T-helper 2 cell treated with Interferon-gamma antibody and Interleukin-4, amounts not matched to agents 100 ng/mL and 5 ng/mL, for 36 hours (primary cell): ENCODE measurements around the gene CDC37. TPM values are rescaled to one million over a fixed set of nuclear protein-coding genes. Genes with fewer than 3 reads are reported as not detected.
"Not testable (repeated sequence)": the region's sequence is repeated elsewhere in the genome, so short reads cannot be mapped to it uniquely, and the experiment has no call there.

Experiments
- intact Hi-C: fragments of 100-400 bp; cut with micrococcal nuclease; formaldehyde crosslinking; loops from one replicate; pipeline ENCODE4 v1.15.1; 2023
- total RNA-seq: library from RNA; stranded (reverse); gene quantifications from 2 replicates; pipeline ENCODE4 v1.2.3, GENCODE V29; 2022

Gene CDC37
- total RNA-seq, 1 donor from 2014 or later, result 201 TPM

- intact Hi-C loops, result loop anchor here (5.0 to 10.0 kb wide), 2 partner anchors 82 to 674 kb away; partner anchors contain the start of gene KEAP1
These were observed 17.3 kb upstream of the CDC37 start, which contains the start of gene PDE4A for GRCh38 chr19:10420444-10421239. Gene PDE4A (plus strand): TSS chr19:10420538. CDS start chr19:10420765, 227 bp downstream.

DNA sequence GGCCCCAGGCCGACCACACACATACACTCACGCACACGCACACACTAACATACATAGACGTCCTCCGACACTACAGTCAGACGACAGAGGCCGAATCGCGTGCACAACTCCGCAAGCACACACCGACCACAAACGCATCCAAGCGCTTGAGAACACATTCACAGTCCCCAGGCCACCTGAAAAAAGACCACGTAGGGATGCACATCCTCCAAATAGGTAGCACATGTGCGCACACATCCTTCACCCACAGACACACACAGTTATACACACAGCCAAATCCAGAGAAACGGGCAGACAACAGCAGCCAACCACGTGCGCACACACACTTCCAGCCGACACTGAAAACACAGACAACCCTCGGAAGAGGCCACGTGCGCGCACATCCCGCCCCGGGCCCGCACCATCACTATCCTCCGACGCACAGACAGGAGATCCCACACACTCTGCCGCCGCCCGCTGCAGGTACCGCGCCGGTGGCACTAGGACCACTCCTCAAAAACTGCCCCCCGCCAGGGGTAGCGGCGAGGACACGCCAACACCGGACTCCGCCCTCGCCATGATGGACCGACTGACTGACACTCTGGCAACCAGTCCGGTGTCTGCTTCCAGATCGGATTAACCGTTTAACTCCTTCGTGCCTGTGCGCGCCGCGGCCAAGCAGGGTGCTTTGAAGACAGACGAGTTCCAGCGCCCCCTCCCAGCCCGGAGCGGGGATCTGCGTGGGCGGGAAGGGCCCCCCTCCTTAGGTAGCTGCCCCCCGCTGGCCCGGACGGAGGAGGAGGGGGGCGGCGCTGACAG, 16.5 kb upstream of the CDC37 start:
- intact Hi-C loops, result loop anchor here (1.0 to 10.0 kb wide), 7 partner anchors 8 to 675 kb away; partner anchors contain the start of genes CDC37, CDKN2D, KEAP1 and KRI1

DNA sequence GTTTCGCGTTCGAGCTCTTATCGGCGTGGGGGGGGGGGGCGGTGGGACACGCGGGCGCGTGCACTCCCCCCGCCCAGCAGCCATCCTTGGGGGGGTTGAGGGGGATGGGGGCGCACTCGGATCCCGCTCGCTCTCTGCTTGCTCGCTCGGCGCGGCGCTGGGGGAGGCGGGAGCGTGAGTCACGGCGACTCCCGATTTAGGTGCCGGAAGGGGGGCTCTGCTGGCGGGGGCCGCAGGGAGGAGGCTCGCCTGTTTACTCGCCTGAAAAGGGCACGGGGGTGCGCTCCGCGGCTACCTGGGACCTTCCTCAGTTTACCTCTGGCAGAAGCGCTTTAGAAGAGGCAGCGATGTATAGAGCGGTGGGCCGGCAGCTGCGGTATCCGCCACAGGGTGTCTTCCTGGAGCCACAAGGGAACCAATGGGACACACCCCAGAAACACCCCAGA, 15.9 kb upstream of the CDC37 start:
- intact Hi-C loops, result loop anchor here (1.0 to 5.0 kb wide), 5 partner anchors 9 to 312 kb away; partner anchors contain the start of genes CDC37, CDKN2D, KRI1 and PPAN

DNA sequence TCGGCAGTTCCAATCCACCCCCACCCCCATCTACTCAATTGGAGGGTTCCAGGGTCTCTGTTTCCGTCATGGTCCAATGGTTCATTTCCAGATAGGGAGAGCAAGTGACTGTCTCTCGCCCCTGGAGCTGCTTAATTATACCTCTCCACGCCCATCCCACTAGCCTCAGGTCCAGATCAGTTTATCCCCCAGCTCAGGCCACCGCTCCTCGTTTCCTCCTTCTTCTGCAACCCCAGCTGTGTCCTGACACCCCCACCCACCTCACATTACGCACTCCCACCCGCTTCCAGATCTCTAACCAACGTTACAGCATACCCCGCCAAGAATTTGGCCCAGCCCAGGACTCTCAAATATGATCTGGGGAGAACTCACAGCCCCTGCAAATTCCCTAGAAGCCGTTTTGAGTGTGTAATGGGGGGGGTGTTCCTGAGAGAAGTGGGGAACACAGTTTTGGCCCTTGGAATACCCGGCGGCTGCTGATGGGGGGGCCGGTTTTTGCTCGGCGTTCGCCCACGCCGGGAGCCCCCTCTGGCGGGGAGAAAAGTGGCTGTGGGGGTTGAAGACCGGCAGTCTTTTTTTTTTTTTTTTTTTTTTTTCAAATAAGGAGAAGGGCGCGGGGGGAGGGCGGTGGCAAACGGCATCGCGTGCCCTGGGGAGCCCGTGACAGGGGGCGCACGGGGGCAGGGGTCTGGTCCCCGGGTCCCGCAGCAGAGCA, 15.3 kb upstream of the CDC37 start:
- intact Hi-C loops, result loop anchor here (1.0 to 5.0 kb wide), 5 partner anchors 10 to 311 kb away; partner anchors contain the start of genes CDC37, CDKN2D, KRI1 and PPAN

- intact Hi-C loops, result loop anchor here (5.0 kb wide), 2 partner anchors 149 to 311 kb away; partner anchors contain the start of genes CDKN2D, KRI1 and PPAN
These were observed 14.8 kb upstream of the CDC37 start for GRCh38 chr19:10418235-10418484.

DNA sequence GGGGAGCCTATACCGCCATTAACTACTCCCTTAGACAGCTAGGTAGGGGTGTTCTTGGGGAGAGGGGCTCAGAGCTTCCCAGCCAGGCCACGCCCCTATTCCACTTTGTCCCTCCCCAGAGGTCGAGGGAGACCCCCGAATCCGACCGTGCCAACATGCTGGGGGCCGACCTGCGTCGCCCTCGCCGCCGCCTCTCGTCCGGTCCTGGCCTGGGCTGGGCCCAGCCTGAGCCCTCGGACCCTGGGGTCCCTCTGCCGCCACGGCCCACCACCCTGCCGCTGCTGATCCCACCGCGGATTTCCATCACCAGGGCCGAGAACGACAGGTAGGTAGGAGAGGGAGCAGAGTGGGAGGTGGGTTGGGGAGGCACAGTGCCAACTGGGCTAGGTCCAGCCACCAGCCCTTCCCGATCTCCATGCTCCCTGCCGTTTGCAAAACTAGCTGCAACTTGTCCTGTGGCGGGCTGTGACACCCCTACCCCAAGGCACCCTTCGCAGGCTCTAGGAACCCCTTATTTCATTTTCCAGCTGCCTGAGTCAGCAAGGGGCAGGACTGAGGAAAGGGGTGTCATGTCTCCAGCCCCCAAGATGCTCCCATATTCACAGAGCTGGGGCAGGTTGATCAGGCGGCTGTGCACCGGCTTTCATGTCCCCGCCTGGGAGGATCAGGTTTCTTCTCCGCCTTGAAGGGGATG, 14.3 kb upstream of the CDC37 start:
- intact Hi-C loops, result loop anchor here (5.0 kb wide), 2 partner anchors 150 to 310 kb away; partner anchors contain the start of genes CDKN2D, KRI1 and PPAN

DNA sequence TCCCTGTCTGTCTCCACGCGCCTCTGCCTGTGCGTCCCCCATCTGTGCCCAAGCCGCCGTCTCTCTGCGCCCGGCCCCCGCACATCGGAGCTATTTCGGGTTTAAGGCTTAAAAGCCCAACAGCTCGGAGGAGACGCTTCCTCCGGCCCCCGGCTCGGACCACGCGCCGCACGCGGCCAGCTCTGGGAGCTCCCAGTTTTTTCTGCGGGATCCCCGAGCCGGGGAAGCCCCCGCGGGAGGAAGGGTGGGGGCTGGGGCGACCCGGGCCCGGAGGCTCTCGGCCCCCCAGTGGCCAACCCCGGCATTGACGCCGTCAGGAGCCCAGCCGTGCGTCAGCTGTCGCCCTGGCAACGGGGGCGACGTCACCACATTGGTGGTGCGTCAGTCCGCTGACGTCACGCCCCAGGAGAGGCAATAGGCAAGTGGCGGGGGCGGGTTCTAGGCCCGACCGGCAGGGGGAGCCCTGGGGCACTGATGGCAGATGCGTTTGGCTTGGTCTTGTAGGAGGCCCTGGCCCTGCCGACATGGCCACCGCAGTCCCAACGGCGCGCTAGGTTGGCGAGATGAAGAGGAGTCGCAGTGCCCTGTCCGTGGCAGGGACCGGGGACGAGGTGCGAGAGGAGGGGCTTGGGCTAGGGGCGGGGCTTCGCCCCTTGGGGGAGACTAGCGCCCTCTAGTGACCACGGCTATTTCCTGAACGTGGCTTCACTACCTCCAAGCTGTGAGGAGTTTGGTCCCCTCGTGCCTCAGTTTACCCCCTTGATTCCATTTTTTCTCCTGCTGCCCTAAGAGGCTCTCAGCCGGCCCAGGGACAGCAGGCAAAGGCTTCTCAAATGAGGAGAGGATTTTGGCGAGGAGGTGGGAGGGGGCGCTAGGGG, 13.3 kb upstream of the CDC37 start:
- intact Hi-C loops, result loop anchor here (1.0 to 5.0 kb wide), 3 partner anchors 8 to 309 kb away; partner anchors contain the start of genes CDKN2D, KRI1 and PPAN

DNA sequence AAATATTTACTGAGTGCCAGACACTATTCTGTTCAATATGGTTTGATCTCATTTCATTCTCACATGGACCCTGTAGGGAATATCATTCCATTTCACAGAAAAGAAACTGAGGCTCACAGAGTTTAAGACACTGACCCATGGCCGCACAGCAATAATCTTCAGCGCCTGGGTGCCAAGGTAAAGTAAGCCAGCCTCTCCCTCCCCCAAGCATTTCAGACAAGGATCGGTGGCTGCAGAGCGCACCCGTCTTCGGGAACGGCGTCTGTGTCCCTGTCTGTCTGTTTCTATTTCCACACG, 12.7 kb upstream of the CDC37 start:
- intact Hi-C loops, result loop anchor here (1.0 to 5.0 kb wide), 3 partner anchors 8 to 309 kb away; partner anchors contain the start of genes CDKN2D, KRI1 and PPAN

DNA sequence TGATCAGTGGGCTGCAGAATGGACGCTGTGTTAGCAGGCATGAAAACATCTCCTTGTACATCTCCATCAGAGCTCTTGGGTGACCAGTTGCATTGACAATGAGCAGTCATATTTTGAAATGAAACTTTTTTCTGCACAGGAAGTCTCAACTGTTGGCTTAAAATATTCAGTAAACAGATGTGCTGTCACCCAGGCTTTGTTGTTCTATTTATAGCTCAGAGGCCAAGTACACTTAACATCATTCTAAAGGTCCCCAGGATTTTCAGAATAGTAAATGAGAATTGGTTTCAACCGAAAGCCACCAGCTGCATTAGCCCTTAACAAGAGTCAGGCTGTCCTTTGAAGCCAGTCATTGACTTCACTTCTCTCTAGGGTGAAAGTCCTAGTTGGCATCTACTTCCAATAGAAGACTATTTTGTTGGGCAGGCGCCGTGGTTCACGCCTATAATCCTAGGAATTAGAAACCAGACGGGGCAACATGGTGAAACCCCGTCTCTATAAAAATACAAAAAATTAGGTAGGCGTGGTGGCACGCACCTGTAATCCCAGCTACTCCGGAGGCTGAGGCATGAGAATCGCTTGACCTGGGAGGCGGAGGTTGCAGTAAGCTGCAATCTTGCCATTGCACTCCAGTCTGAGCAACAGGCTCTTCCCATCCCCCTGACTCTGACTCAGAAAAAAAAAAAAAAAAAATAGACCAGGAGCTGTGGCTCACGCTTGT, 9.1 kb upstream of the CDC37 start:
- intact Hi-C loops, result no loop called here

- intact Hi-C loops, result not testable (repeated sequence)
These were observed 7.9 kb upstream of the CDC37 start for GRCh38 chr19:10411224-10411623.

GRCh38 chr19:10408511-10409283, 5.4 kb upstream of the CDC37 start:
- intact Hi-C loops, result loop anchor here (1.0 kb wide), 1 partner anchor 8 kb away; no protein-coding TSS in a partner anchor

DNA sequence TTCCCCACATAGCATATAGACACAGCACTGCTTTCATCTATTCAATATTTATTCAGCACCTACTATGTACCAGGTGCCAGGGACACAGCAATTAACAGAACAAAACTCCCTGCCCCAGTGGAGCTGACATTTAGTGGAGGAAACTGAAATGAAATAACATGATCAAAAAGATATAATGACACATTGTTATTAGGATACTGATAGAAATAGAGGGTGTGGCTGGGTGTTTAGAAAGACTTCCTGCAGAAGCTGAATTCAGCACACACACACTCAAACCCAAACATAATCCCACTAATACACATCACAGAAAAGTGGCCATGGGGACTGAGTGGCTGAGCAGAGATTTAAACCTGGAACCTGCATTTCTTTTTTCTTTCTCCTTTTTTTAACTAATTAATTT, 3.8 kb upstream of the CDC37 start:
- intact Hi-C loops, result no loop called here

DNA sequence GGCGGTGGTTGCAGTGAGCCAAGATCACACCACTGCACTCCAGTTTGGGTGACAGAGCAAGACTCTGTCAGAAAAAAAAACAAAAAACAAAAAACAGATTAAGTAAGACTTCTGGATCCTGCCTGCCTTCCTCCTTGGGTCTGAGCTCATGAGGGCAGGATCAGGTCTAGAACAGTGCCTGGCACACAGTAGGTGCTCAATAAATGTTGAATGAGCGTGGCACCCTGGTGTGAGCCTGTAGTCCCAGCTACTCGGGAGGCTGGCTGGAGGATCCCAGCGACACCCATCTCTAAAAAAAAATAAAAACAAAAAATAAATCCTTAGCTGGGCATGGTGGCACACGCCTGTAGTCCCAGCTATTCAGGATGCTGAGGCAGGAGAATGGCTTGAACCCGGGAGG, 2.8 kb upstream of the CDC37 start:
- intact Hi-C loops, result no loop called here

GRCh38 chr19:10404888-10405820, 1.8 kb upstream of the CDC37 start:
- intact Hi-C loops, result loop anchor here (1.0 to 5.0 kb wide), 4 partner anchors 31 to 247 kb away; partner anchors contain the start of gene ILF3

GRCh38 chr19:10402441-10403038, 802 bp downstream of the CDC37 start:
- intact Hi-C loops, result loop anchor here (1.0 to 5.0 kb wide), 7 partner anchors 17 to 250 kb away; partner anchors contain the start of genes DNMT1, ILF3 and TYK2

DNA sequence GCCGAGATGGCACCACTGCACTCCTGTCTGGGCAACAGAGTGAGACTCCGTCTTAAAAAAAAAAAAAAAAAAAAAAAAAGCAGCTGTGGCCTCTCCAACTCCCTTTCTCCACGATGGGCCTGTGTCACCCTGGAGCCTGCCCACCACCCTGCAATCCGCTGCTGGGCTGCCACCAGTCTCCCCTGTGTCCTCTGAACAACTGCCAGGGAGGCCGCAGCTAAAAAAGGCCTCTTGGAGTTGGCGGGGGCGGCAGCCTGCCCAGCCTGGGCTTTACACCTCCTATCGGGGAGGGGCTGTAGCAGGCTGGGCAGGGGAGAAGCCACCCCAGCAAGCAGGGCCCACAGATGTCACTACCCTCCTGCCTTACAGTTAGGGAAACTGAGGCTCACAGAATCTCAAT, 3.5 kb downstream of the CDC37 start:
- intact Hi-C loops, result loop anchor here (5.0 kb wide), 3 partner anchors 77 to 252 kb away; partner anchors contain the start of gene ILF3
